HG03520 (cell line): ENCODE measurements around the gene RAB7A.

Experiments
- ATAC-seq: cut with Tn5 transposase; IDR thresholded peaks from one replicate; pipeline ENCODE4 v1.9.1; 2021; ENCODE audit warnings: mild to moderate bottlenecking, moderate library complexity; ENCODE audit not compliant: unreplicated experiment

RAB7A gene

GRCh38 chr3:128787256-128788253, 61.6 kb downstream of the RAB7A start:
- ATAC-seq: no peak

- ATAC-seq: no peak
Observed at GRCh38 chr3:128788268-128788869, 62.4 kb downstream of the RAB7A start.

DNA sequence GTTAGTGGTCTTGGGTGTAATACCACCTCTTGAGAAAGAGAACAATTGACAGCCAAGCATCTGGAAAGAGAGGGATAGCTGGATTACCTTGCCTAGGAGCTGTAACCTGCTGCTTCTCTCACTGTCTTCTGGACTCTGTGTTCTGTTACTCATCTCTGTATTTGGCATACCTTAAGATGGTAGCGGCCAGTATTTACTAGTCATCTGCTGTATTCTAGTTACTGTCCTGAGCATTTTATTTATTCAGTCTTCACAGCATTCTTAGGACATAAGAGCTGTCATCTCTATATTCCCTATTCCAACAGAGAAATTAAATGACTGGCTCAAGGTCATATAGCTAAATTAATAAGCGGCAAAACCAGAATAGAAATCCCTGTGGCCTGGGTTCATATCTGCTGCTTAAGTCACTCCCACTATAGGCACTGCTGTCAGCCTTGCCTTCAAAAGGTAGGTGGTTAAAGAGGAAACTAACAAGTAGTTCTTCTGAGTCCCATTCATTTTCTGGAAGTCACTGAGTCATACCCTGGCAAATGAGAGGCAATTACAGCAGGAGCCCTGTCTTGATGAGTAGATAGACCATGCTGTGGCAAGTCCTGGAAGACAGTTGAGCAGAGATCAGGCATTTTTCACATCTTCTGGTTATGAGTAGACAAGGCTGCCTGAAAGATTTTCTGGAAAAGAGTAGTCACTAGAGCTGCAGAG, 68.2 kb downstream of the RAB7A start:
- ATAC-seq: no peak

DNA sequence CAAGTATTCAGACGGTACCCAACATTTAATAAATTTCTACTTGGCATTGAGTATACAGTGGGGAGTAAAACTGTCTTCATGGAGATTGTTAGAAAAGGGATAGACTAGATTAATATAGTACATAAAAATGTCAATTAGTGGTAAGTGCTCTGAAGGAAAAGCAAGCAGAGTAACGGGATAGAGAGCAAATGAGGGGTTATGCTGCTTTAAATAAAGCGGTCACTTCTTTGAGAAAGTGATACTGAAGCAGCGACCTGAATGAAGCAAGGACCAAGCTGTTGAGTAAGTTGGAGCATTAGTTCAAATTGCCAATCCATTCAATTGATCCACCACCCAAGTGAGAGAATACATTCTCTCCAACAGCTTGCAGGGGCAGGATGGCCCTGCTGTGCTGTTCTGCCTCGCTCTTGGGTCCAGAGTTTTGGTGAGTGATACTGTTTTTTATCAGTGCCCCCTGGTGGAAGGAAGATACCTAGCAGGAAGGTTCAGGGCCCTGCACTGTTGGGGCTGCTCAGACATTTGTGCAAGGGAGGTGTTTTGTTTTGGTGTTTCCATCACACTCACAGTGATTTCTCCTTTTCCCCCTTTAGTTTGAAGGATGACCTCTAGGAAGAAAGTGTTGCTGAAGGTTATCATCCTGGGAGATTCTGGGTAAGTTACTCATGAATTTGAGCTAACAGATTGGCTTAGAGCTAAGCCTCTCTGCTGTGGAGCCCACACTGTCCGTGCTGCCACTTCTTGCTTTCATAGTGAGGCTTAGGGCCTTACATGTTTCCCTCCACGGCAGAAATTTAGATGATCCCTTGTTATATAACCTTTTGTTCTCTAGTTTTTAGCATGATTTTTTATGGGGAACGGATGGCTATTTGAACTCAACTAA, 69.0 kb downstream of the RAB7A start:
- peak; percentile 62 for ATAC-seq

GRCh38 chr3:128799653-128800052, 73.7 kb downstream of the RAB7A start:
- no peak for ATAC-seq

DNA sequence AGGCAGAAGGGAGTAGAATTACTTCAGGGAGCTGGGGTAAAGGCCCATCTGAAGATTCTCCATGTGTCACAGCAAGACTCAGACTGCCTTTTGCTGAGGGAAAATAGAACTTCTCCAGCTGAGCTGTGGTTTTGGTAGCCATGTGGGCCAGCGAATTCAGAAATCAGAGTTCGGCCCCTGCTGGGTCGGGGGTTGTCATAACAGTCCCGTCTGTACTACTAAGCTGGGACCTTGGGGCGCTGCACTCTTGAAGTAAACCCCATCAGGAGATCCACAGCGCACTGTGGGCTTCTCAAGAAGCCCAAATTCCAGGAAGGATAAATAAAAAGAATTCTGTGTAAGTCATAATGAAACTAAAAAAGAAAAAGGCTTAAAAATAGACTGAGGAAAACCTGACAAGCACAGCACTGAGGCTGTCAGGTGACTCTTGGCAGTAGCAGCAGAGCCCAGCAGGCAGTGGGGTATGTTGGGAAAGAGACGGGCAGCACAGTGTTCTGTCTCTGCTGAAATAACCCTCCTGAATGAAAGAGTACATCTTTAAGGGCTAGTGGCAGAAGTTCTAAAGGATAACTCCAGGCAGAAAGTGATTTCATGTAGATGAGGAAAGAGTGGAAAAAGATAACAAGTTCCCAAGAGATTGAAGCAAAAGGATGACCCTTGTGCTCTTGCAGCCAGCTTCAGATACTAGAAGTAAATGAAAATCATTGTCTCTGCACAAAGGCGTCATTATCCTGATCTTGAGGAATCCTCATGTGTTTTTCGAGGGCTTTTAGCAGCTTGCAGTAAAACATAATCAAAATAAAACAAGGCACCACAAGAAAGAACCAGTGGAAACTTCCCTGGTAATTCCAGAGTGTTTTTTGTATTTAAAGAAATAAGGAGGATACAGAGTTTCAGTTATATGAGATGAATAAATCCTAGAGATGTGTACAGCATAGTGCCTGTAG, 74.5 kb downstream of the RAB7A start:
- no peak for ATAC-seq

GRCh38 chr3:128801779-128802380, 75.9 kb downstream of the RAB7A start:
- no peak for ATAC-seq

DNA sequence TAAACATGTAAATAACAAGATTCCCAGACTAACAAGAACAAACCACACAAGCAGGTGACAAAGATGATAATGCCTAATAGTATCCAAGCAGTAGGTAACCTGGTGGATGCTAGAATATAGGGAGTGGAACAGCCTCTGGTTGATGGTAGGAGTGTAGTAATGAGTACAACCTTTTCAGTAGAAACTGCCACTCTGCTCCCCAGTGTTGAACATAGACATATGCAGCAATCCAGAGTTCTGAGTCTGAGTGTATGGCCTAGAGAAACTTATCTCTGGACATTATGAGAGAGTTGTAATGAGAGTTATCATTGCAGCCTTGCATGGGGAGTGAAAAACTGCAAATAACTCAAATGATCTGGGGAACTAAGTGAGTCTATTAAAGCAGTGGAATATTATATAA, 77.3 kb downstream of the RAB7A start:
- ATAC-seq: no peak

- peak; percentile 88 for ATAC-seq
Observed at GRCh38 chr3:128804017-128804810, 78.2 kb downstream of the RAB7A start.

- no peak for ATAC-seq
Observed at GRCh38 chr3:128804811-128805155, 78.8 kb downstream of the RAB7A start.

DNA sequence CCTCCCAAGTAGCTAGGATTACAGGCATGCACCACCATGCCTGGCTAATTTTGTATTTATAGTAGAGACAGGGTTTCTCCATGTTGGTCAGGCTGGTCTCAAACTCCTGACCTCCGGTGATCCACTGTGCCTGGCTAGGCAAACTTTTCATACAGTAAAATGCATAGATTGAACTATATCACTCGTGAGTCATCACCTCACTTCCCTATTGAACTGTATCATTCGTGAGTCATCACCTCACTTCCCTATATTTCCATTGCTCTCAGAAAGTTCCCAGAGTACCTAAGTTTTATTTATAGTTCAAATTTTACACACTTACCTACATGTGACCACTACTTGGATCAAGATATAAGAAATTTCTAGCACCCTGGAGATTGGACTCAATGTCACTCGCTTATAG, 79.8 kb downstream of the RAB7A start:
- ATAC-seq: no peak

GRCh38 chr3:128806588-128806987, 80.6 kb downstream of the RAB7A start:
- no peak for ATAC-seq

DNA sequence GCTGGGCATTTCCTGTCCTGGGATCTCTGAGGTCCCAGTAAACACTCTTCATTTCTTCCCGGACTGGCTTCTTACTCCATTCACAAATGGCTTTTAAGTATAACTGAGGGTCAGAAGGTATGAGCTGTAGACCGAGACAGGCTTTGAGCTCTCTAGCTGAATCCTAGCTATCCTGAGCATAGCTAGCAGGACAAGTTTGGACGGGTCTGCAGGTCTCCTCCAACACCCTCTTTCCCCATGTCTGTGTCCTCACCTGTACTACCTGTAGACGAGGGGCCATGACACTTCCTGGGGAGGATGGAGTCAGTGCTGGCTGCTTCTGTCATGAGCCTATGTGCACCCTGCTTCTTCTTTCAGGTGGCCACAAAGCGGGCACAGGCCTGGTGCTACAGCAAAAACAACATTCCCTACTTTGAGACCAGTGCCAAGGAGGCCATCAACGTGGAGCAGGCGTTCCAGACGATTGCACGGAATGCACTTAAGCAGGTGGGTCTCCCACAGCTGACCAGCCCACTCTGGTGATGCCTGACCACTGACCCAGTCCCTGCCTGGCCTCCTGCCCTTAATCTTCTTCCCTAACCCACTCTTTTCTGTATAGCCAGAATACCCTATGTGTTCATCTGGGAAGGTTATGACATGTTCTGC, 81.3 kb downstream of the RAB7A start:
- ATAC-seq: no peak

GRCh38 chr3:128808672-128809071, 82.7 kb downstream of the RAB7A start:
- no peak for ATAC-seq

DNA sequence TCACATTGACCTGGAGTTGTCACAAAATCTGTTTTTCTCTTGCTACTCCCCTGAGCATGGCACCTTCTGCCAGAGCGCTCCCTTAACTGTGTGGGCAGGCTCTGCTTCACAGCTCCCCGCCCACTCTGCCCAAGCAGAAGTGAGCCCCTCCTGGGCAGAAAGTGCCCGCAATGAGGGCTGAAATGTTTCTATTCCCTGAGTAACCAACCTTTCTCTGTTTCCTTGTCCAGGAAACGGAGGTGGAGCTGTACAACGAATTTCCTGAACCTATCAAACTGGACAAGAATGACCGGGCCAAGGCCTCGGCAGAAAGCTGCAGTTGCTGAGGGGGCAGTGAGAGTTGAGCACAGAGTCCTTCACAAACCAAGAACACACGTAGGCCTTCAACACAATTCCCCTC, 87.1 kb downstream of the RAB7A start:
- ATAC-seq: no peak

DNA sequence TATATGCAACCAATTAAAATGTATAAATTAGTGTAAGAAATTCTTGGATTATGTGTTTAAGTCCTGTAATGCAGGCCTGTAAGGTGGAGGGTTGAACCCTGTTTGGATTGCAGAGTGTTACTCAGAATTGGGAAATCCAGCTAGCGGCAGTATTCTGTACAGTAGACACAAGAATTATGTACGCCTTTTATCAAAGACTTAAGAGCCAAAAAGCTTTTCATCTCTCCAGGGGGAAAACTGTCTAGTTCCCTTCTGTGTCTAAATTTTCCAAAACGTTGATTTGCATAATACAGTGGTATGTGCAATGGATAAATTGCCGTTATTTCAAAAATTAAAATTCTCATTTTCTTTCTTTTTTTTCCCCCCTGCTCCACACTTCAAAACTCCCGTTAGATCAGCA, 88.1 kb downstream of the RAB7A start:
- ATAC-seq: no peak

- no peak for ATAC-seq
Observed at GRCh38 chr3:128814519-128815317, 88.7 kb downstream of the RAB7A start.
